Stimulated activated naive CD4-positive, alpha-beta T cell (primary cell): ENCODE data around the gene PLET1.

ENCODE experiments used
- DNase-seq, 6 experiments: peaks; one replicate each; lab custom pipeline; 2025; lab: John Stamatoyannopoulos, UW

The PLET1 gene

DNA sequence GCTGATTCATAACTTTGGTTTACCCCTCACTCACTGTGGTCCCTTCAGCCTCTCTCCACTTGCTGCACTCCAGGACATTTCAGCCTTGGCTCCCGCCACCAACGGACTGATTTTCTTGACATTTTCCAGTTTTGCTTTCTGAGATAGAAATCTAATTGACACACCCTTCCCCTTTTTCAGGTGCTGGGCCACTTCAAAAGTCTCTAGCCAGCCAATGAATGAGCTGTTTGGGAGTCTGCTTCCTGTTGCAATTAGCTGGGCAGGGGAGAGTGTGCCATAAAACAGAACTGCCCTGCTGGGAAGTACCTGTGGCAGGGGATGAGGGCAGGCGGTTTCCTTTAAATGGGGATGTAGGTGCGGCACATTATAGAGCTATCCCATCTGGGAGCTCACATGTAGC lies 21.1 kb upstream of the PLET1 start:
- DNase-seq = no peak

DNA sequence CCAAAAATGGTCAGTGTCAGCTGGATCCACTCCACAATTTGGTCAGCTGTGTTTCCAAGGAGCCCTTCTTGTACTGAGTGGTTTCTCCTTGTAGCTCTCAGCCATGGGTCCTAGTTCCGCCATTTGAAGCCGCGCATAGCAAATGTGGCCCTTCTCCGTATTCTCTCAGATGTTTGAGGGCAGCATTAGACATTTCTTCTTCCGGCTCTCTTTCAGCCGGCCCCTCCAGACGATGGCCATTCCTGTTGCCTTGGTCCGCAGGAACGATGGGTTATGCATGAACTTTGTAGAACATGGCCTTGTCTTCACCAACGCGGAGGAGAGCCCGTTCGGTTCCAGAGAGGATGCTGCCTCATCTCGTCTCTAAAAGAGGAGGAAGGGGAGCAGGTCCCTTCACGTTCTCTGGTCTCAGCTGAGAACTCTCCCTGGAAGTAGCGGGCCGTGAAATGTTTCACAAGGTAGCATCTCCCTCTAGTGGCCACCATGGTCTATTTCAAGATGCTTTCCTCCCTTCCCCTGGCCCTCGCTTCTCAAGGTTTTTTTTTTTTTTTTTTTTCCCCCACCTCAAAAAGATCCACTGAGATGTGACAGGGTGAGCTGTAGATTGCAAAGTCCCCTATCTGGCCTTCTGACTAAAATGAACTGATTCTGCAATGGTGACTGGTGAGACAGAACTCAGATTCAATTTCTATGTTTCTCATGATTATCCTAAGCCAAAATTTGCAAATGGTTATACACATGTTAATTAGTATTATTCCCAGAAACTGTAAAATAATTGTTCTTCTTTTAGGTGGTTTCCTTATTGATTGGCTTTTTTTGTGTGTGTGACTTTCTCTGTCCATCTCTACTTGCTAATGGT lies 19.8 kb upstream of the PLET1 start:
- DNase-seq = peak; percentile 47 to 84 (median 56)

DNA sequence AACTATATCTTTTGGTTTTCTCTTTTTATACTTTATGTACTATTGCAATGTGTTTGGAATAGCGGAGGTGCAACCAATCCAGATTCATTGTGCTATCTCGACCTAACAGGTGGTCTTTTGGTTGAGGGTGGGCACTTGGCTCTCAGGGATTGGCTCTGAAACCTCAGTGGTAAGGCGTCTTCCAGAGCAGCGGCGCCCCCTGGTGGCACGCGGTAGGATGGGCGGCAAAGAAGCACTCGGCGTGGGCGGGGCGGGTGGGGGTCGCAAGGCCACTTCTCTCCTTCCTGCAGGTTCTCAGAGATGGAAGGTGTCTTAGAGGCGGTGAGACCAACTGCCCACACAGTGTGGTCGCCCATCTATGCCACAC lies 19.2 kb upstream of the PLET1 start:
- DNase-seq = peak; percentile 40 to 82 (median 69)

DNA sequence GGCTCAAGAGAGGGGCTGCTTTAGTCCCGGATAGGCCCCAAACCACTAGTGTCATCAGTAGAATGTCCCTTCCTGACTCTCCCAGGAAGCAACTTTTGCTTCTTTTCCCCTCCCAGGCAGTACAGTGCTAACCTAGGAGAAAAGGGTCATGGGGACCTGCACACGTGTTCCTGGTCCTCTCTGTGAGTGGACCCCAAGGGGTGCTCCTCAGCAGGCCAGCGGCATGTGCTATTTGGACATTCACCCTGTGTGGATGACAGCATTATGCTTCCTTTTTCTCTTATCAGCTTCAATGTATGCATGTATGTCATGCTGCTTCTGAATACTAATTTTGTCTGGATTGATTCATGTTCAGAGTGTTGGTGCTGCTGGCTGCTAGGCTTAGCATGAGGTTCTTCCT lies 18.1 kb upstream of the PLET1 start:
- no peak for DNase-seq

DNA sequence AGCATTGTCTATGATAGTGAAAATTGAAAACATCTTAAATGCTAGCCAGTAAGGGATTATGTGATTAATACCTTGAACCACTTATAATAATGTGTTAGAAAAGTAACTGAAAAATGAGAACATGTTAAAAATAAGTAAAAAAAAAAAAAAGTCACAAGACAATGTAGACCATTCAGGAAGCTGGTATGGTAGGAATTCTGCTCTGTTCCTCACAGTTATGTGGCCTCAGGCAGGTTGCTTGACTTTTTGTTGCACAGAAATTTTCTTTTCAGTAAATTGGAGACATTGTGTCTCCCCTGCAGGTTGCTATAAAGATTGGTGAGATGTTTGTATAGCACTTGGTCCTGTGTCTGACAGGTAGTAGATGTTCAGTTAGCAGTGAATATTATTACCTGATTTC lies 17.3 kb upstream of the PLET1 start:
- DNase-seq = no peak

DNA sequence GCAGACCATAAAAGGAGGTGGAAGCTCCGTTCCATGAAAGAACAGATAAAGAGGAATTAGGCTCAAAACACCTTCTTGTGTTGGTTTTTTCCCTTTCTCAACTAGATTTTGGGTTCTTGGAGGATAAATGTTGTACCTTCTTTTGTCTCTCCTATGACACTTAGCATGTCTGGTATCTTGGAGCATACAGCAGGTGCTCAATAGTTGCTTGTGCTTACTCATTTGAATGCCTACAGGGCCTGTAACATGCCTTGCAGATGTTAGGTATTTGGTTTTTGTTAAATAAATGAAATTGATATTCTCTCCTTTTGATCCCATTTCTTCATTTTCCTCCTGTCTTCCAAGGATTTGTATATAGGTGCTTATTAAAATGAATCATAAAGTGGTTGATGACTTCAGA lies 16.4 kb upstream of the PLET1 start:
- no peak for DNase-seq

DNA sequence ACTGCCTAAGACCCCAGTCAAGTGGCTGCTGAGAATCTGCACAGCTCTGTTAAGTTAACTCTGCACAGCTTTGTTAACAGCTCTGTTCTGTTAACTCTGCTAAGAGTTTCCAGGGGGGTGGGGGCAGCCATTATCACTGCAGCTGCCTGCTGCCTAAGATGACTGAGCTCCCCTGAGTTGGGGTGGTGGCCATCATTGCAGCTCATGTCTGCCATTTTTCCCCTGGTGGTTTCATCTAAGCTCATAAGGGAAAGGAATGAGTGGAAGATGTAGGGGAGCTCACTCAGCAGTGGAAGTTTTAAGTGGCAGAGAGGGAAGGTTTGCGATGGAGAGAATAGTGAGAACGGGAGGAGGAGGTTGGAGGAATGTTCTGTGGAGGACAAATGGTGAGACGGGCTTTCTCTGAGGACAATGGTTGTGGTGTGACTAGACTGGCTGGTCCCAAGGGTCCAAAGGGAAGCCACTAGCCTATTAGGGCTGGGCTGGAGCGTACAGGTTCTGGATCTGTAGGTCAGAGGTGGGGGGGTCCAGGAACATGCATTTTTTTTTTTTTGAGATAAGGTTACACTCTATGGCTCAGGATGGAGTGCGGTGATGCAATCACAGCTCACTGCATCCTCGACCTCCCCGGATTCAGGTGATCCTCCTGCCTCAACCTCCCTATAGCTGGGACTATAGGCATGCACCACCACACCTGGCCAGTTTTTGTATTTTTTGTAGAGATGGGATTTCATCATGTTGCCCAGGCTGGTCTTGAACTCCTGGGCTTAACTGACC lies 13.5 kb upstream of the PLET1 start:
- DNase-seq = no peak

DNA sequence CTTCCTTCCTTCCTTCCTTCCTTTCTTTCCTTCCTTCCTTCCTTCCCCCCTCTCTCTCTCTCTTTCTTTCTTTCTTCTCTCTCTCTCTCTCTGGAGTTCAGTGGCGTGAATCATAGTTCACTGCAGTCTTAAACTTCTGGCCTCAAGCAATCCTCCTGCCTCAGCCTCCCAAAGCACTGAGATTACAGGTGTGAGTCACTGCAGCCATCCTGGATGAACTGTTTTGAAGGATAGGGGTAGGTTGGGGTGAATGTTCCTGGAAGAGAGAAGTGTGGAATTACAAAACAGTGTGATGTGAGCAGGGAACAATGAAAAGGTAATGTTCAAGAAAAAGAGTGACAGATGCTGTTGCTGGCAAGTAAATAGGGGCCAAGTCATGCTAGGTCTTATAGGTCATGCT lies 12.4 kb upstream of the PLET1 start:
- DNase-seq = no peak

DNA sequence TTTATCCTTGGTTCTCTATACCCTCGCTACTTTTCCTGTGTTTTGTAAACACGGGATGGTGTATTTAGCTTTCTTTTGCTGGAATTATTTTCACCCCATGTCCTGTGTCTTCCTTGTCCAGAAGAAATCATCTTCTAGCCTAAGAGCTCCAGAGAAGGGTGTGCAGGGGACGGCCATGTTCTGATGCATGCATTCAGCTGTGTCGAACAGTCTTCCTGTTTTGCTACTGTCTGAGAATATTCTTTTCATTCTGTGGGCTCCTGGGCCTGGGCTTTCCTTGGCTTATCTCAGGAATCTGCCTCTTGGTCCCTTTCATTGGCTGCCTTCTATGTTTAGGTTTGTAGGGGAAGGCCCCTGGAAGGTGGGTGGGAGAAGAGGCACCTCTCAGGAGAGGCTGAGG lies 10.6 kb upstream of the PLET1 start:
- no peak for DNase-seq

DNA sequence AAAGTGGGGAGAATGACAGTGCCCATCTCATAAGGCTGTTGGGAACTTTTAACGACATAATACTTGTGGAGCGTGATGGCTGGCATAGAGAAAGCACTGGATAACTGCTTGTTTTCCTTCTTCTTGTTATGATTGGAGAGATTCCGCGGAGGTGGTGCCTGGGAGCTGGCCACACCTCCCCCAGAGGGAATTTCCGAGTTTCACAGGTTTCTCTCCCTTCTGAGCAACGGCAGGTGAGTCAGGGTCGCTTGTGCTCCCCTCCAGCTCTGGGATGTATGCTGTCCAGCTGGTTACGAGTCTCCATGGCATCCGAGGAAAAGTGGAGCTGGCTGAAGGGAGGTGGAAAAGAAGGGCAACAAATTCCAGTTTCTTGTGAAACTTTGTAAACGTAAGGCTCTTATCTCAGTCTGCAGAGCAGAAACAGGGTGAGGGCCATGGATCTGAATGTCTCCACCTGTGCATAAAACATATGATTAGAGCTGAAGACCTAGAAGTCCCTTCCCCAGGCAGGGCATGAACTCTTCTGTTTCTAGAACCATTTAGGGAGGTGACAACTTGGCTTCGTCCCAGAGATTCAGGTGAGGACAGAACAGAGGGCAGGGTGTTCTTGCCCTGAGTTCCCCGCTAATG lies 10.0 kb upstream of the PLET1 start:
- DNase-seq = no peak

DNA sequence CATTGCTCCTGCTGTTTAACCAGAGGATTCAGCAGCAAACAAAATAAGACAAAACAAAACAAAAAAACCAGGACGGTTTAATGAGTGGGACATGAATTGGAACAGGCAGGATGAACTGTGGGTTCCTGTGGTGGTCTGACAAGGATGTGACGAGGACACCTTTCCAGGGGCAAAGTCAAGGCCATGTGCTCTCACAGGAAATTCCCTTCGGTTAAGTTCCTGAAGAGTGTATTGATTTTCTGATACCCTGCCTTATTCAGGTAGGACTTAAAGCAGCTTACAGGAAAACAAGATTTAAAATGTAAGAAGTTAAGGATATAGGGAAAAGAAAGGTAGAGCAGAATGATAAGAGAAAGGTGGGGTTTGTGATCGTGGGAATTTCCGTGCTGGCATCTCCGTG lies 8.5 kb upstream of the PLET1 start:
- no peak for DNase-seq

DNA sequence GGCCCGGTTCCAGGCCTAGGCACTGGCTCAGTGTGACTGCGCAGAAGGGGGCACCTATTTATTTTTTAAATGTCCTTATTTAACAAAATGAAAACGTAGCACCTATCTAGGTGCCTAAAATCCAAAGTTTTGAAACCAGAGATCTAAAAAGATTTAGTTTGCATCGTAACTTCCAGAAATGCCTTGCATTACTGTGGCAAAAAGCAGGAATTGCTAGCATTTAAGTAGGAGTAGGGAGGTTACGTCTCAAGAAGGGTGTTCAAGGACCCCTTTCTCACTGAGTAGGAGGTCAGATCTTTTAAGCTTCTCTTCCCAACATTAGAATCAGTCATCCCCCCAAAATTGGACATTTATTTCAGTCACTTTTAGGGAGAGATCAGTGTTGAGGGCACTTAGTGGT lies 7.7 kb upstream of the PLET1 start:
- DNase-seq = no peak

DNA sequence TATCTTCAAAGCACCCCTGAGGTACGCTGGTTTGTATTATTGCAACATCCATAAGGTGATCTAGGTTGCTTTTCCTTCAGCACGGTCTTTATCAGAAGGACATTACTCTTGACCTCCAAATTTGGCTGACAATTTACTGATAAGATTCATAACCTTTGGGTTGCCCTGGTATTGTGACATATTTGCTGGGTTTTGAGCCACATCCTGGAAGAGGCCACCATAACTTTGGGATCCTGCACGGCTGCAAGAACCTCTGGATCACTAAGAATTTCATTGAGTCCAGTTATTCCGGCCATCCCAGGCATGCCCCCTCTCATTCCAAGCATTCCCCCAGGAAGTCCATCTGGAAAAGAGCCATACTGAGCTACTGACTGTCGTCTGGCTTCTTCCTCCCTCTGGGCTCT lies 6.5 kb upstream of the PLET1 start:
- DNase-seq = no peak

DNA sequence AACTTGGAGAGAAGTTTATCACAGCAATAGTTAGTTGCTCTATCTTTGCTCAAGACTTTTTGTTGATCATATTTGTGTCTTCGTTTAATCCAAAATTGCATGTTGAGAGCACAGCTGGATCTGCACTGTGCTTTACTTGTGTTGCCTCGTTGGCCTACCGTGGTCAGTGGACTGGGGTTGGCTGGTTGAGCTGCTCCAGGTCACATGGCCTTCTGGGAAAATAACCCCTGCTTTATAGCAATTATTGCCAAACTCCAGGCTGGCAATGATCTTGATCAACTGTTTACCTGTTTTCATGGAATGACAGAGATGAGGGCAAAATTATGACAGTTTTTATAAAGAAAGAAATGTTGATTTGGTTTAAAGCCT lies 5.7 kb upstream of the PLET1 start:
- DNase-seq = no peak

DNA sequence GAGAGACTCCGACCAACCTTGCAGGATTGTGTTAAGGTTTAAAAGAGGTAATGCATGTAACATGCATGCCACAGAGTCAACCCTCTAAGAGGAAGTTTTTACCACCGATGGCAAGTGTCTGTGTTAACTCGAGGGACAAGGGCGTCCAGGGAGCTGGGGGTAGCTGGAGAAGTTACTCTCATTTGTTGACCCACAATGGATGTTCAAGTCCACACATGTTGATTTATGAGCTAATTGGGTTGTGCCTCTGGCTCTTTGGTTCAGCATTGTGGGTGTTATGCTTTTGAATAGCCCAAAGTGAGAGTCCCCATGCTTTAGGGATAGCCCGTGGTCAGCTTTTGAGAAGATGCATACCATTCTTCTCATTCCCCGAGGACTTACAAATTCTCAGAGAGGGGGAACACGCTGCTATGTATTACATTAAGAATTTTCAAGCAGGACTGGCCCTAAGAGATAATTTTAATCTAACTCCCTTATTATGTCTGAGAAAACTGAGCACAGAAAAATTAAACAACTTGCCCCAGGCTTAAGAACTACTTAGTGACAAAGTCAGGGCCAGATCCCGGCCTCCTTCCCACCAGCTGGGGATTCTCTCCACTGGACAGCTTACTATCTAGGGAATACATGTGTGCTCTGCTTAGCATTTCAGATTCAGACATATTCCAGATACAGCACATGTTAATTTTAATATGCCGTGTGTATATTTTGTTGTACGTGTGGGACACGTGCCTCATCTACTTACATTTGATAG lies 5.2 kb upstream of the PLET1 start:
- DNase-seq = no peak

DNA sequence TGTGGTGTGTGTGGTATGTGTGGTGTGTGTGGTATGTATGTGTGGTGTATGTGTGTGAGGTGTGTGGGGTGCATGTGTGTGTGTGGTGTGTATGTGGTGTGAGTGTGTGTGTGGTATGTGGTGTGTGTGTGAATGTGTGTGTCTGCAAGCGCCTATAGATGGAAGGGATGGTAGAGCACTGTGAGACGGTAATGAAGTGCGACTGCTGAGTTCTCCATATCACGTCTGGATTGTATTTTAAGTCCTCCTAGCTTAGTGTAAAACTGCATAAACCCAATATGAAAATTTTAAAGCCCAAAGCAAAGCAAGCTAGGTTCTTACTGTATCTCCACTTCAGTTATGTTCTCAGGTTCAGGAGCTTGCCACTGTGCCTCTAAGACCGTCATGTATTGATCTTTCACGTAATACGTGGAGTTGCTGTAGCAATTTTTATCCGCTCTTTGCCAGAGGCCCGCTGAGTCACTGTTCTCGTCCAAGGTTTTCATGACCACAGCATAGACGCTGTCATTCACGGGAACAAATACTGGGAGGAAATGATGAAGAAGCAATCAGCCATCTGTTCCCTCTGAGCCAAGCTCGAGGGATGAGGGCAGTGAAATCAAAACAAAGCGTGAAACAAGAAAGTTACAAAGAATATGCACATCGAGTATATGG lies 5.5 kb downstream of the PLET1 start:
- DNase-seq = no peak

DNA sequence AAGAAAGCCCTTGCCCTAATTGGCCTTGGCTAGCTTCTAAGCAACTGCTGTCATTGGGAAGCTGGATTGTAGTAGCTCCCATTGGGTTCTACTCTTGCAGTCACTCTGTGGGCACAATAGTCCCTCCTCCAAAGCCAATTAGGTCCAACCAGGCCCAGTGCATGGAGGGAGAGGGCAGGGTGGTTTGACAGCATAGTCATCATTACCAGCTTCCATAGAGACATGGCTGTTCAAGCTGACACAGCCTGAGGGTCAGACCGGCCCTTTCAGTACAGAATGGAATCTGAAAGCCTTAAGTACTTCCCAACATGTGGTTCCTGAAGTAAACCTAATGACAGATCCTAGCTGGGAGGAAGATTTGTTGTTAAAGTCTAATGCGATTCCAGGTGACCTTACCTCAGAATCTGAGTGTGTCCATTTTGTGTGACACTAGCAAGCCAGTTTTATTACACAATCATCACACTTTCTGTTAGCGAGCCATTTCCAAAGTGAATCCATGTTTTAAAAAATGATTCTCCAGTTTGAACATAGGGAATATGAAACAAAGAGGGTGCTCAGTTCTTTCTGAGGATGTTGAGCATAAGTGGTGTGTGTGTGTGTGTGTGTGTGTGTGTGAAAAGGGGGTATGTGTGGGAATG lies 6.9 kb downstream of the PLET1 start:
- DNase-seq = no peak

DNA sequence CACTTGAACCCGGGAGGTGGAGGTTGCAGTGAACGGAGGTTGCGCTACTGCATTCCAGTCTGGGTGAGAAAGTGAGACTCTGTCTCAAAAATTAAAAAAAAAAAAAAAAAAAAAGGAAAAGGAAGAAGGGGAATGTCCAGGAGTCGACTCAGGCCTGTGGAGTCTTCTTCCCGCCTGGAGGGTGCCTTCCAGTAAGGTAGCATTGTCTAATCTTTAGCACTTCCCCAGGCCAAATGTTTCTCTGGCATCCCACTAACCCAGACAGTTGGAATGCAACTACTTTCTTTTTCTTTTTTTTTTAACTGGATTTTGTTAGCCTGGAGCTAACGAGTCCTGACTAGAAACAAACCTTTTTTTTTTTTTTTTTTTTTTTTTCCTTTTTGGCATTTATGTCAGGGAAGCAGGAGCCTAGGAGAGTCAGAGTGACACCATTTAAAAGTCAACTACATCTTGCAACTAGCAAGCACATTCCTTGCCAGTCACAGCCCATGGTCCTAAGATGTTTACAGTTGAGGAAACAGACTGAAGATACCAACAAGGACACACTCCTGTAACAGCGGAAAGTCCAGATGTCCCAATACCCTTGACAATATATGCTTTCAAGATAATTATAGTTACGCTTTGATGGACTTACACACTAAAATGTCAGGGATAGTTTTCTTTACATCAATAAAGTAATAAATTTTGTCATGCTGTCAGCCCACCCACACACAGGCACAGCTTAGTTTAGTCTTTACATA lies 10.6 kb downstream of the PLET1 start:
- no peak for DNase-seq

DNA sequence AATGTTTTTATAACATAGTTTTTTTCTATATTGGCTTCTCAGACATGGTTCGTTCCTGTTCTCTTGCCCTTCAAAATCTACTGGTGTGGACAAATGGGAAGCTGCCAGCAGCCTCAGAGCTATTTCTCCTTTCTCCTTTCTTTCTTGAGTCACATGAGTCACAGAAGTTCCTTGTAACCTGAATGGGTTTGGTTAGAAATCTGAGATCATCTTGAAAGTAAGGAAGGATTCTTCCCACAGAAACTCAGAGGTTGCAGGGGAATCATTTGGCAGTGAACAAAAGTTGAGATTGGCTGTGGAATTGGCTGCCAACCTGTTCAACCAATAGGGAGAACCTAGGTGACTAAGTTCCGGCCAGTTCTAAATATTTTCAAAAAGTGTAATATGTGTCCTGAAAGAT lies 12.5 kb downstream of the PLET1 start:
- no peak for DNase-seq

DNA sequence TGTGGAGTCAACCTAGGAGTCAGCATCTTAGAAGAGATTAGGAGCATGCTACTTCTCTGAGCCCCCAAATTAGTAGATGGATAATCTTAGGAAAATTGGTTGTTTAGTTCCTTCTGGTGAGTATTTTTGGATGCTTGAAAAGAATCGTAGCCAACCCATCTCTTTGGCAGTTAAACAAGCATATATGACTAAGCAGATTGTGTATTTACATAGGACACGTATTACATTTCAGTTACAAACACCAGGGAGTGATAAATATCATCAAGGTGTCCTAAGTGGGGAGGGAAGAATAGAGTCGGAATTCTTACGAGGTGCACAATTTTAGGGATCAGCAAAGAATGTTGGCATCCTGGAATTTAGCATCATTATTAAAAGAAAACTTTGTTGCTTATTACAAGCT lies 13.5 kb downstream of the PLET1 start:
- DNase-seq = no peak

DNA sequence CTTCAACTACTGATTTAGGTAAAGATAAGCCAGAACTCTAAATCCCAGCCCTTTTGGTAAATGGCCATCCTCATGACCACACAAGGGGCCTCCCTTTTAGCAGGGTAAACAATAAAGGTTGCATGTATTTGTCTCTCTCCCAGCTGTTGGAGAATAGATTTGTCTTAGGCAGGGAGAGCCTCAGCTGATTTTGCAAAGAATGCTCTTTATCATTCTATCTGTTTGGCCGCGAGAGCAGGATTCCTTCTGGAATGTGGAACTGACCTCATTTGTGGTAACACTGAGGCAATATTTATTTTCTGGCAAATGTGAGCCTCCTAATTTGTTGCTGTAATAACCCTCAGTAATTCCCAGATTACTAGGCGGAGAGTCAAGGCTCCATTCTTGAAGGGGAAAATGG lies 19.2 kb downstream of the PLET1 start:
- no peak for DNase-seq
